ENCODE results near the gene EGLN3. TPM values are rescaled to one million over a fixed set of nuclear protein-coding genes. Genes with fewer than 3 reads are reported as not detected.
"Not testable (repeated sequence)": the region's sequence is repeated elsewhere in the genome, so short reads cannot be mapped to it uniquely, and the experiment has no call there.

The EGLN3 gene
- total and polyA plus RNA-seq, 2 of the 13 experiments (the other 11 are each of a cell fraction or from before 2014, with no cell fraction given): 0.18 to 27.3 TPM

GRCh38 chr14:33972583-33973081, 21.8 kb upstream of the EGLN3 start:
- intact Hi-C loops (cut with micrococcal nuclease; ENCODE audit: unreplicated experiment) (no loop called here), in situ Hi-C loops (cut with HindIII; ENCODE audit: extremely low pct_ligation_motif_present, low pct_unique_long_range_greater_than_20kb) (no loop called here)
- H3K4me2 ChIP-seq (ENCODE audit: low read depth, low read length): no peak overlapping the region
- H3K9me3 ChIP-seq (ENCODE audit: low read length): peaks cover 3% of the 10 kb centered on the region; the same call in 1 of the 2 replicates
- H3K27ac ChIP-seq (ENCODE audit: extremely low read length, insufficient read depth, low read length): no peak overlapping the region
- DNase-seq (ENCODE audit: low spot score): no peak
- BruUV-seq (replicated peaks): no TSS peak
- ChIA-PET CTCF (ENCODE audit: low intra/inter-chr PET ratio, low total read pairs) (no interaction called here), POLR2A (no interaction called here)
- H4K20me1 ChIP-seq (ENCODE audit: insufficient read depth, low read length): no peaks in the 10 kb centered on the region
- 44% methylated on average over 6 of the region's 6 CpGs for WGBS (ENCODE audit: low lambda C conversion rate)
- H2AFZ ChIP-seq (ENCODE audit: low read length): no peak overlapping the region
- H3K36me3 ChIP-seq (replicated peaks in 1 of 2; ENCODE audit: control insufficient read depth in 1 of 2, insufficient read depth in 2 of 2, low read length in 2 of 2): no peaks in the 10 kb centered on the region
- H3K4me1 ChIP-seq (ENCODE audit: insufficient read depth, low read length): no peaks in the 10 kb centered on the region
- peak; percentile 47; the same call in 2 of the 3 replicates for ATAC-seq
- TF ChIP-seq ONECUT2 (CRISPR knock-in tag; IDR thresholded peaks at IDR 0.05) (no peak), CCDC6 (CRISPR knock-in tag; IDR thresholded peaks at IDR 0.05) (no peak), TBX2 (CRISPR knock-in tag; IDR thresholded peaks at IDR 0.05; ENCODE audit: borderline replicate concordance) (no peak), MAFK (conservative IDR thresholded peaks at IDR 0.05 in 1 of 2, IDR thresholded peaks at IDR 0.05 in 1 of 2; ENCODE audit: low read length in 2 of 2) (0 out of 4 replicates have a peak, but pooled peaks of 1 of the 2 experiments have one; percentile 26), HOXA9 (CRISPR knock-in tag; IDR thresholded peaks at IDR 0.05; ENCODE audit: borderline replicate concordance) (no peak)
- H3K4me3 ChIP-seq (replicated peaks in 1 of 3; ENCODE audit: insufficient read depth in 1 of 3, low read depth in 2 of 3, low read length in 3 of 3): no peak overlapping the region
- H3K9ac ChIP-seq (ENCODE audit: insufficient read depth, low read depth, low read length): no peak overlapping the region
- FAIRE-seq: no peak
- H3K79me2 ChIP-seq (ENCODE audit: insufficient read depth, low read length): no peaks in the 10 kb centered on the region
- peaks cover 2 to 19% of the 10 kb centered on the region in 2 experiments; a peak in 4 of 5 replicates for H3K27me3 ChIP-seq (ENCODE audit: control insufficient read depth in 1 of 2, insufficient read depth in 2 of 2, low read length in 2 of 2)

GRCh38 chr14:33969846-33970245, 19.0 kb upstream of the EGLN3 start:
- H3K4me3 ChIP-seq (replicated peaks in 1 of 3; ENCODE audit: insufficient read depth in 1 of 3, low read depth in 2 of 3, low read length in 3 of 3); FAIRE-seq; H3K9ac ChIP-seq (ENCODE audit: insufficient read depth, low read depth, low read length); H3K4me2 ChIP-seq (ENCODE audit: low read depth, low read length); DNase-seq (ENCODE audit: low spot score); H3K27ac ChIP-seq (ENCODE audit: extremely low read length, insufficient read depth, low read length); H2AFZ ChIP-seq (ENCODE audit: low read length); POLR2A ChIA-PET; ATAC-seq; H3K79me2 ChIP-seq (ENCODE audit: insufficient read depth, low read length); H4K20me1 ChIP-seq (ENCODE audit: insufficient read depth, low read length); H3K9me3 ChIP-seq (ENCODE audit: low read length); H3K36me3 ChIP-seq (replicated peaks in 1 of 2; ENCODE audit: control insufficient read depth in 1 of 2, insufficient read depth in 2 of 2, low read length in 2 of 2); CTCF ChIA-PET (ENCODE audit: low intra/inter-chr PET ratio, low total read pairs); in situ Hi-C loops (cut with HindIII; ENCODE audit: extremely low pct_ligation_motif_present, low pct_unique_long_range_greater_than_20kb); intact Hi-C loops (cut with micrococcal nuclease; ENCODE audit: unreplicated experiment); BruUV-seq (replicated peaks); H3K4me1 ChIP-seq (ENCODE audit: insufficient read depth, low read length): not testable (repeated sequence)
- peaks cover 2 to 24% of the 10 kb centered on the region in 2 experiments; a peak in 4 of 5 replicates for H3K27me3 ChIP-seq (ENCODE audit: control insufficient read depth in 1 of 2, insufficient read depth in 2 of 2, low read length in 2 of 2)
- 96% methylated on average over 1 of the region's 1 CpG for WGBS (ENCODE audit: low lambda C conversion rate)
